ENCODE data around the gene MORC1. TPM values are rescaled to one million over a fixed set of nuclear protein-coding genes. Genes with fewer than 3 reads are reported as not detected.
A peak's percentile ranks its signal among the peaks of the same experiment; 100 is the strongest.

MORC1 gene
- polyA plus RNA-seq, 2 of the 4 experiments (the other 2 are of a cell fraction), result not detected

DNA sequence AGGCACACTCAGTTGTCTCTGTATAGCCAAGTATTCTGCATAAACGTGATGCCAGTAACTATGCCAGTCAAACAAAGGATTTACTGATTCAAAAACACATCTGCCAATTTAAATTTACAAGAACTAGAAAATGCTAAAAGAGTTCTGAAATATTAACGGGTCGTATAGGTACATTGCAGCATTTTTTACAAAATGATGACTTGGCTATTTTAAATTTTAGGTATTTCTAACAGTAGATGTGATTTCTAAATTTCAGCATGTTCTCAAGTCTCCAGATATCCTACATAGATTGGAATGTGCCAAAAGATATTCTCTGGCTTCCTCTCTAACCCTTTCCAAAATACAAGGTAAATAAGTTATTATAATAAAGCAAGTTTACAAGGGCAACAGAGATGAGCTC is 60.3 kb downstream of the MORC1 start:
- CTCF ChIA-PET, result interaction anchor here (0.6 kb wide), 1 partner anchor 25 kb away, joined by 3 read pairs; no protein-coding TSS in a partner anchor

DNA sequence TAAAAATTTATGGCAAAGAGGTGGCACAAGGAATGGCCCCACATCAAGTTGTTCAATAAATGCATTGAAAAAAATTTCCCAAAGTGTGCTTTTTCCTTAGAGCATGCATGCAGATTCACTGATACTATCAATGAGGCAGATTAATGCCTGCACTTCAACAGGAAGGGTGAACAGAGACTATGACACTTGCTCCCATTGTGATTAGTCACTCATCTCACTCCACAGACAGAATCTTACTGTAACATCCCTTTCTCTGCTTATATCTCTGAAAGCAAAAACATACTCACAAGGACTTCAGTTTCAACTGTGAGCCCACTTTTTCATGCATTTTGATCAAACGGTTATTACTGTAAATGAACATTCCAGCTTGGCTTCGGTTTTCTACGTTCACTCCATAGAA is 60.9 kb downstream of the MORC1 start:
- ATAC-seq (no peak), DNase-seq (ENCODE audit: low read depth in 1 of 2, low spot score in 1 of 2) (no peak), FAIRE-seq (no peak)
- Histone ChIP-seq H3K4me3 (no peak overlapping the region), H3K4me1 (no peaks in the 10 kb centered on the region), H3K9me3 (no peaks in the 10 kb centered on the region), H3K27ac (no peak overlapping the region), H3K4me2 (no peak overlapping the region)
- WGBS (ENCODE audit: missing lambda C conversion rate), result 67% methylated on average over 3 of the region's 3 CpGs
- CTCF ChIA-PET, result interaction anchor here (1.3 kb wide), 1 partner anchor 33 kb away, joined by 3 read pairs; no protein-coding TSS in a partner anchor
- no peak for TF ChIP-seq KDM5A (IDR thresholded peaks at IDR 0.05)
- POLR2A ChIA-PET, result no interaction called here

More for the DNA sequence above, 60.3 kb downstream of the MORC1 start:
- FAIRE-seq (no peak), ATAC-seq (no peak), DNase-seq (ENCODE audit: low read depth in 1 of 2, low spot score in 1 of 2) (no peak)
- no peaks in the 10 kb centered on the region for H3K4me1 ChIP-seq
- POLR2A ChIA-PET, result no interaction called here
- H3K4me3 ChIP-seq, result no peak overlapping the region
- no peak for TF ChIP-seq KDM1A (IDR thresholded peaks at IDR 0.05; ENCODE audit: low read depth)
- peak; percentile 92 for TF ChIP-seq MAFK (IDR thresholded peaks at IDR 0.05; ENCODE audit: partially characterized antibody)
- H3K27ac ChIP-seq, result no peak overlapping the region
- H3K4me2 ChIP-seq, result no peak overlapping the region
- H3K9me3 ChIP-seq, result no peaks in the 10 kb centered on the region
- 44% methylated on average over 3 of the region's 3 CpGs for WGBS (ENCODE audit: missing lambda C conversion rate)

DNA sequence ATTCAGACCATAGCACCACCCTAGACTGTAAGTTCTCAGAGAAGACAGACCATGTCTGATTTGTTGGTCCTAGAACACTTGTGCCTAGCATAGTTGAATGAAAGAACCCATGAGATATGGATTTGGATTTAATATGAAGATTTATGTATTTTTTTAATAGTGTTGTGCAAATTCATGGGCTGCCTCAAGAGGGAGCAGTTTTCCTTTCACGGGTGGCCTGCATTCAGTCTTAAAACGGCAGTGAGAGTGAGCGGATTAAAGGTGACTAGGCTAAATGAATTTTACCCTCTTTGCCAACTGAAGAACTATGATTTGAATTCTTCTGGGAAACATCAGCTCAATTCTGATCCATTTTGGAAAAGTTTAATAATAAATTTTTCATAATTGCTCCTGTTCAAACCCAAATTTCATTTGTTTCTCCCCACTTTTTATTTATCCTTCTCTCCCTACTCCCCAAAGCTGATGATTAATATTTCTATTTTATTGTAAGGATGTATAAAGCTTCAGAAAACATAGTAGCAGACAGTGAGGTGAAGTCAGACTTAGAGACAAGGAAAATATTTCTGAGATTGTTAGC is 67.3 kb downstream of the MORC1 start:
- Histone ChIP-seq H3K9me3 (no peaks in the 10 kb centered on the region), H3K27ac (no peak overlapping the region), H3K4me1 (no peaks in the 10 kb centered on the region), H3K4me3 (no peak overlapping the region), H3K4me2 (no peak overlapping the region)
- POLR2A ChIA-PET, result no interaction called here
- CTCF ChIA-PET, result interaction anchor here (0.7 to 1.2 kb wide), 5 partner anchors 11 to 174 kb away, joined by 3 to 4 read pairs (median 3); no protein-coding TSS in a partner anchor
- ATAC-seq, result peak in 1 of 2 experiments; percentile 57; a peak in 3 of 6 replicates
- TF ChIP-seq, protein P1, sequence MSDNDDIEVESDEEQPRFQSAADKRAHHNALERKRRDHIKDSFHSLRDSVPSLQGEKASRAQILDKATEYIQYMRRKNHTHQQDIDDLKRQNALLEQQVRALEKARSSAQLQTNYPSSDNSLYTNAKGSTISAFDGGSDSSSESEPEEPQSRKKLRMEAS (IDR thresholded peaks at IDR 0.05), result no peak
- TF ChIP-seq, protein P2, sequence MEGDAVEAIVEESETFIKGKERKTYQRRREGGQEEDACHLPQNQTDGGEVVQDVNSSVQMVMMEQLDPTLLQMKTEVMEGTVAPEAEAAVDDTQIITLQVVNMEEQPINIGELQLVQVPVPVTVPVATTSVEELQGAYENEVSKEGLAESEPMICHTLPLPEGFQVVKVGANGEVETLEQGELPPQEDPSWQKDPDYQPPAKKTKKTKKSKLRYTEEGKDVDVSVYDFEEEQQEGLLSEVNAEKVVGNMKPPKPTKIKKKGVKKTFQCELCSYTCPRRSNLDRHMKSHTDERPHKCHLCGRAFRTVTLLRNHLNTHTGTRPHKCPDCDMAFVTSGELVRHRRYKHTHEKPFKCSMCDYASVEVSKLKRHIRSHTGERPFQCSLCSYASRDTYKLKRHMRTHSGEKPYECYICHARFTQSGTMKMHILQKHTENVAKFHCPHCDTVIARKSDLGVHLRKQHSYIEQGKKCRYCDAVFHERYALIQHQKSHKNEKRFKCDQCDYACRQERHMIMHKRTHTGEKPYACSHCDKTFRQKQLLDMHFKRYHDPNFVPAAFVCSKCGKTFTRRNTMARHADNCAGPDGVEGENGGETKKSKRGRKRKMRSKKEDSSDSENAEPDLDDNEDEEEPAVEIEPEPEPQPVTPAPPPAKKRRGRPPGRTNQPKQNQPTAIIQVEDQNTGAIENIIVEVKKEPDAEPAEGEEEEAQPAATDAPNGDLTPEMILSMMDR (IDR thresholded peaks at IDR 0.05), result peak; percentile 71
- TF ChIP-seq SMC3 (IDR thresholded peaks at IDR 0.05) (peak; percentile 62), RAD21 (conservative IDR thresholded peaks at IDR 0.05 in 1 of 2, IDR thresholded peaks at IDR 0.05 in 1 of 2) (peak; percentile 63 to 68)
- FAIRE-seq, result no peak
- 14% methylated on average over 3 of the region's 3 CpGs for WGBS (ENCODE audit: missing lambda C conversion rate)
- peak; percentile 21 to 56 for DNase-seq (ENCODE audit: low read depth in 1 of 2, low spot score in 1 of 2)

DNA sequence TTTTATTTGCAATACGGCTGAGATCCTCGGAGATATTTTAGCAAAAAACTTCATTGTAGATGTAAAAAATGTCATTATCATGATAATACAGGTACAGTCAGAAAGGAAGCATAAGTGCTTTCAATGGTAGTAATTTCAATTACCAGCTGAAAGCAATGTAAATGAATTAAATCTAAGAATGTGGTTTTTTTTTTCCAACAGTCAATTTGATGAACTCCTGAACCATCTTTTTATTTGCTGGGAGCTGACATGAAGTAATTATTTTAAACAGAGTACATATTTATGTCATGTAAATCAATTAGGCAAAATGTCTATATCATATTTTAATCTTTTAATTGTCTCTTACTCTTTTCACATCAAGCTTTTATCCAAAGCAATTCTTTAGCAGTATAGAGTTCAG is 70.6 kb downstream of the MORC1 start:
- H3K4me1 ChIP-seq, result no peaks in the 10 kb centered on the region
- H3K27ac ChIP-seq, result no peak overlapping the region
- ChIA-PET POLR2A (no interaction called here), CTCF (interaction anchor here (0.6 kb wide), 1 partner anchor 634 kb away, joined by 3 read pairs; no protein-coding TSS in a partner anchor)
- TF ChIP-seq BHLHE40 (IDR thresholded peaks at IDR 0.05; ENCODE audit: low read depth, low read length), result no peak
- no peaks in the 10 kb centered on the region for H3K9me3 ChIP-seq
- no peak overlapping the region for H3K4me3 ChIP-seq
- 43% methylated on average over 2 of the region's 2 CpGs for WGBS (ENCODE audit: missing lambda C conversion rate)
- FAIRE-seq (no peak), DNase-seq (ENCODE audit: low read depth in 1 of 2, low spot score in 1 of 2) (no peak), ATAC-seq (no peak)
- H3K4me2 ChIP-seq, result no peak overlapping the region

DNA sequence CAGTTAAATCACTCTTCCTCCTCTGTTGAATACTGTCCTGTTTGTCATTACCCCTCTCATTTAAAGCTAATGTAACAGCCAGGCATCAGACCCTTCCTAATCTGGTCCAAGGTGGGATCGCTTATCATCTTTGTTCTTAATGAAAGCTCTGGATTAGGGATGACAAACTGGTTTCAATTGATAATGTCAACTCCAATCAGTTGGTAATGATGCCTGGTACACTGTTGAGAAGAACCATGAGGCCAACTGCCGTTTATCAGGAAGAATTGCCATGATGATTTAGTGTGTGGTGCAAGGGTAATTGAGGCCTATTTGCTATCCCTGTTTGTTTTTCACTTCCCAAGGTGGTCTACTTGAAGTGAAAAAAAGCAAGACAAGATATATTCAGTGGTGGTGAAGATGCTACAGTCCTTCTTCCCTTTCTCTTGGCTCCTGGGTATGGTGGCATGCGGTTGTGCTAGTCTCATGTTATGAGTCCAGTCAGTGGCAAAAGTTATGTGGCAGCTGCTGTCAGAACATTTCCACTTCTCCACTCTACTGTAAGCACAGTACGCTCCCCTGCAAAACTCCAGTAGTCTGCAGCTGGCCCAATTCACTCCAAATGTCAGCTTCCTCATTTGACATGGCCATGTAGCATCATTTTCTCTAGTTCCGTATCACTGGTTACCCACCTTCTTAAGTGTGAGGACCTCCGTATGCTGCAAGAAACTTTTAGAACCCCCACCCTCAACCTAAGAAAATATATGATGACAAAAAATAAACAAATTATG is 72.5 kb downstream of the MORC1 start:
- no peak for ATAC-seq
- CTCF ChIA-PET, result interaction anchor here (1.3 kb wide), 2 partner anchors 19 to 22 kb away, joined by 3 to 5 read pairs; no protein-coding TSS in a partner anchor
- no peak for TF ChIP-seq NR3C1 (IDR thresholded peaks at IDR 0.05)
- TF ChIP-seq MAZ (IDR thresholded peaks at IDR 0.05; ENCODE audit: borderline replicate concordance, low read depth, low read length), result no peak
- TF ChIP-seq, protein P1 (IDR thresholded peaks at IDR 0.05), result no peak
- TF ChIP-seq RNF2 (IDR thresholded peaks at IDR 0.05; ENCODE audit: borderline replicate concordance, low read depth), result no peak
- TF ChIP-seq FOSL2 (IDR thresholded peaks at IDR 0.05), result no peak
- TF ChIP-seq FOSL2 (CRISPR knock-in tag; IDR thresholded peaks at IDR 0.05), result no peak
- POLR2A ChIA-PET, result no interaction called here
- H3K9me3 ChIP-seq, result no peaks in the 10 kb centered on the region
- no peaks in the 10 kb centered on the region for H3K4me1 ChIP-seq
- no peak for DNase-seq (ENCODE audit: low read depth in 1 of 2, low spot score in 1 of 2)
- no peak overlapping the region for H3K4me3 ChIP-seq
- WGBS (ENCODE audit: missing lambda C conversion rate), result 63% methylated on average over 6 of the region's 6 CpGs
- H3K27ac ChIP-seq, result no peak overlapping the region
- no peak for FAIRE-seq
- no peak overlapping the region for H3K4me2 ChIP-seq

Data from A549 (cell line).